ENCODE data around the gene TEX13A. TPM values are rescaled to one million over a fixed set of nuclear protein-coding genes. Genes with fewer than 3 reads are reported as not detected.

The TEX13A gene
- total and polyA plus RNA-seq, 5 donors = not detected

DNA sequence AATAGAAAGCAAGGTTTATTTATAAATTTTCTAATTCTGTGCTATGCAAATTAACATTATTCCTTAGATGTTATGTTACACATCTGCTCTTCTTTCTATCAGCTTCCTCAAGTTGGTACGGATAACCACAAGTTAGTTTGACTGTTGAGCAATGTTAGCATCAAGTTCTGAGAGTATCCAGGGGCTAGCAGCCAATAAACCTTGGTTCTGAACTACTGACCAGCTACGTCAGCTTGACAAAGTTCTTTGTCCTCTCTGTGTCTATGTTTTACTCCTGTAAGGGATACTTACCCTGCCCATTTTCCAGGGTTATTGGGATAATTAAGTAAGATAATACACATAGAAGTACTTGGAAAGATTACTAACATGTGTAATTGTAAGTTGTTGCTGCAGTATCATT is 8.1 kb upstream of the TEX13A start:
- no peak for DNase-seq
- no peak for ATAC-seq
- intact Hi-C loops (cut with DNase I) = no loop called here

GRCh38 chrX:105226499-105226898 is 6.0 kb upstream of the TEX13A start:
- Histone ChIP-seq H3K4me1 (ENCODE audit: control insufficient read depth, insufficient read depth, low read length) (no peaks in the 10 kb centered on the region), H3K9me3 (ENCODE audit: control insufficient read depth, low read length) (no peaks in the 10 kb centered on the region), H3K27ac (ENCODE audit: low read length) (no peak overlapping the region), H3K4me3 (ENCODE audit: low read length) (no peak overlapping the region), H3K27me3 (ENCODE audit: control insufficient read depth, insufficient read depth) (no peaks in the 10 kb centered on the region)
- no peak for DNase-seq
- no peak for ATAC-seq
- 87% methylated on average over 5 of the region's 5 CpGs for WGBS
- intact Hi-C loops (cut with DNase I) = no loop called here

More for the DNA sequence above, 8.1 kb upstream of the TEX13A start:
- Histone ChIP-seq H3K4me1 (ENCODE audit: control insufficient read depth, insufficient read depth, low read length) (no peaks in the 10 kb centered on the region), H3K9me3 (ENCODE audit: control insufficient read depth, low read length) (no peaks in the 10 kb centered on the region), H3K4me3 (ENCODE audit: low read length) (no peak overlapping the region), H3K27me3 (ENCODE audit: control insufficient read depth, insufficient read depth) (no peaks in the 10 kb centered on the region), H3K27ac (ENCODE audit: low read length) (no peak overlapping the region)
- 66% methylated on average over 2 of the region's 2 CpGs for WGBS

GRCh38 chrX:105221374-105221773 is 880 bp upstream of the TEX13A start:
- Histone ChIP-seq H3K27me3 (ENCODE audit: control insufficient read depth, insufficient read depth) (no peaks in the 10 kb centered on the region), H3K9me3 (ENCODE audit: control insufficient read depth, low read length) (no peaks in the 10 kb centered on the region), H3K27ac (ENCODE audit: low read length) (no peak overlapping the region), H3K4me3 (ENCODE audit: low read length) (no peak overlapping the region), H3K4me1 (ENCODE audit: control insufficient read depth, insufficient read depth, low read length) (no peaks in the 10 kb centered on the region)
- 75% methylated on average over 3 of the region's 3 CpGs for WGBS
- ATAC-seq (no peak), DNase-seq (no peak)
- intact Hi-C loops (cut with DNase I) = no loop called here

DNA sequence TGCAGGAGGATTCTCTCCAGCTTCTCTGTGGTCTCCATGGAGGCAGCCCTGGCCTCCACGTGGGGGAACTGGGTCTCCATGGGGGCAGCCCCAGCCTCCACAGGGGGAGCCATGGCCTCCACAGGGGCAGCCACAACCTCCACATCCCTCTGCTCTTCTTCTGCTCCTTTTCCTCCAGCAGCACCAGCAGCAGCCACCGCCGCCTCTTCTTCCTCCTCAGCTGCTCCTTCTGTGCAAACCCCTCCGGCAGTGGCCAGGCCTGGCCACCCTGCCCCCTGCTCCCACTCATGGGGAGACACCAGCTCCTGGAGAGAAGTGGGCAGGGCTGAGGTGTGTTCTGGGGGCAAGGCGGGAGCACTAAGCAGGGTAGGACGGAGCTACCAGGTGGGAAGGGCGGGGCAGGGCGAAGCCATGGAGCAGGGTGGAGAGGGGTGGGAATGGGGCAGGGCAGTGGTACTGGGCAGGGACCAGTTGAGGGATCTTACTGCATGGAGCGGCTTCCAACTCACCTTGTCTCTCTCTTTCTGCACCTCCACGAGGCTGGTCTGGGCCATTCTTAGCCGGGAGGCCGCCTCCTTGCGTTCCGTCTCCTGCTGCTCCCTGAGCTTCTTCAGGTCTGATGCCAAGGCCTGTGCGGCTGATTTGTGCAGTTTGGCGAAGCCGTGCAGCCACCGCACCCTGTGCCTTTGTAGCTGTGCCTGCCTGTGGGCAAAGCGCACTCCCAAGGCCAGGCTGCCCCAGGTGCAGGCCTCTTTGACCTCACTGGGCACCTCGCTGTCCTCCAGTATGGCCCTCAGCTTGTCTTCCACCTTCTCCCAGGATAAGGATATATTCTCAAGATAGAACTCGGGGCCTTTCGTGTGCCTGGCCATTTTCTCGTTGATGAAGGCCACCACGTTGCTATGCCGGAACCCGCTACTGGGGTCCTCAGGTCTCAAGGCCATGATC is 766 bp downstream of the TEX13A start:
- Histone ChIP-seq H3K27ac (ENCODE audit: low read length) (no peak overlapping the region), H3K4me3 (ENCODE audit: low read length) (no peak overlapping the region), H3K27me3 (ENCODE audit: control insufficient read depth, insufficient read depth) (no peaks in the 10 kb centered on the region), H3K9me3 (ENCODE audit: control insufficient read depth, low read length) (no peaks in the 10 kb centered on the region), H3K4me1 (ENCODE audit: control insufficient read depth, insufficient read depth, low read length) (no peaks in the 10 kb centered on the region)
- WGBS = 91% methylated on average over 26 of the region's 26 CpGs
- DNase-seq (no peak), ATAC-seq (no peak)
- intact Hi-C loops (cut with DNase I) = no loop called here

DNA sequence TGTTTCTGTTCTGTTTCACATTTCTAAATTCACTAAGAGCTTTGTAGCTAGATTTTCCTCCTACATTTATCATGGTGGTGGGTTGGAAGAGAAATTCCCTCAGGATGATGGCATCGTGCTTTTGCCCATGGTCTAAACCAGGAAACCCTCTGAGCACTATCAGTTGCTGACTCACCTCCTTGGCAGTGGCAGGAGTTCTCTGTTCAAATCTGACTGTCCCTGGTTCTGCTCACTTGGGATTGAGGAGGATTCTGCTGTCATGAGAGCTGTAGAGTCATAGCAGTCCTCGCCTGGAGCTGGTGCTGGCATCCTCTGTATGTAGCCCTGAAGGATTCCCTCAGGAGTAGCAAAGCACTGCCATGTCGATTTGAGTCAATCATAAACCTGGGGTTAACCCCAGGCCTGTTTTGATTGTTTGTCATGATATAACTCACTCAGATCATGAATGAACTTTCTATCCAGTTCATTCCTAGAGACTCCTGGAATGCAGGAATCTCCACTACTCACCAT is 9.4 kb downstream of the TEX13A start:
- H3K27ac ChIP-seq (ENCODE audit: low read length) = no peak overlapping the region
- WGBS = 81% methylated on average over 3 of the region's 3 CpGs
- intact Hi-C loops (cut with DNase I) = no loop called here
- H3K9me3 ChIP-seq (ENCODE audit: control insufficient read depth, low read length) = no peaks in the 10 kb centered on the region
- ATAC-seq (no peak), DNase-seq (no peak)
- H3K27me3 ChIP-seq (ENCODE audit: control insufficient read depth, insufficient read depth) = no peaks in the 10 kb centered on the region
- H3K4me3 ChIP-seq (ENCODE audit: low read length) = no peak overlapping the region
- H3K4me1 ChIP-seq (ENCODE audit: control insufficient read depth, insufficient read depth, low read length) = no peaks in the 10 kb centered on the region

DNA sequence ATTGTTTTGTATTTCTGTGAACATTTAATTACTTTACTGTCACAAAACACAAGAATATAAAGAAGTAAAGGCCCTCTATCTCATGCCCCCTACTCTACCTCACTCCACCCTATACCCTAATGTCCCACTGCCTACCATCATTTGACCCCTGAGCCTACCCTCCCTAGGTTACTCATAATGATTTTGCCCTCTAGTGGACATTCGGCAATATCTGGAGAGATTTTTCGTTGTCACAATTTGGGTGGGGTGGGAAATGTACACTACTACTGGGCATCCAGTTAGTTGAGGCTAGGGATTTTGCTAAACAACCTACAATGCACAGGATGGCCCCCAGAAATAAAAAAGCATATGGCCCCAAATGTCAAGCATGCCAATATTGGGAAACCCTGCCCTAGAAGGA is 10.2 kb downstream of the TEX13A start:
- H3K4me1 ChIP-seq (ENCODE audit: control insufficient read depth, insufficient read depth, low read length) = no peaks in the 10 kb centered on the region
- H3K9me3 ChIP-seq (ENCODE audit: control insufficient read depth, low read length) = no peaks in the 10 kb centered on the region
- DNase-seq (no peak), ATAC-seq (no peak)
- intact Hi-C loops (cut with DNase I) = no loop called here
- 86% methylated on average over 2 of the region's 2 CpGs for WGBS
- H3K4me3 ChIP-seq (ENCODE audit: low read length) = no peak overlapping the region
- no peak overlapping the region for H3K27ac ChIP-seq (ENCODE audit: low read length)
- H3K27me3 ChIP-seq (ENCODE audit: control insufficient read depth, insufficient read depth) = no peaks in the 10 kb centered on the region

DNA sequence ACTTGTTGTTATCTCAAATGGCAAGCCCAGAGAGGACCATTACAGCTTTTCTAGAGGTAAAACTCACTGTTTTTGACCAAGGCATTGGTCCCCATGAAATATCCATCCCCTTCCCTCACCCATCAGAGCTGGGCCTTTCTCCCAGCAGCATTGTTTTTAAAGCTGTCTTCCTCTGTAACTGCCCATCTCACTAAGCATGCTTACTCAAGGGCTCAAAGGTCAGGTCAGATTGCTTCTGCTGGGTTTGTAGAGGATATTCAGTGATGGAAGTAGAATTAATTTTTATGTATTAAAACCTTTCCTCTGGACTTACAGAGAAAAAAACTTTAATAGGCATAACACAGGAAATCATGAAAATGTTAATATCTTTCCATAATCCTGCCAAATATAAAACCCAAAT is 11.1 kb downstream of the TEX13A start:
- no peaks in the 10 kb centered on the region for H3K27me3 ChIP-seq (ENCODE audit: control insufficient read depth, insufficient read depth)
- no peak overlapping the region for H3K4me3 ChIP-seq (ENCODE audit: low read length)
- DNase-seq (no peak), ATAC-seq (no peak)
- H3K4me1 ChIP-seq (ENCODE audit: control insufficient read depth, insufficient read depth, low read length) = no peaks in the 10 kb centered on the region
- no peak overlapping the region for H3K27ac ChIP-seq (ENCODE audit: low read length)
- intact Hi-C loops (cut with DNase I) = no loop called here
- no peaks in the 10 kb centered on the region for H3K9me3 ChIP-seq (ENCODE audit: control insufficient read depth, low read length)

DNA sequence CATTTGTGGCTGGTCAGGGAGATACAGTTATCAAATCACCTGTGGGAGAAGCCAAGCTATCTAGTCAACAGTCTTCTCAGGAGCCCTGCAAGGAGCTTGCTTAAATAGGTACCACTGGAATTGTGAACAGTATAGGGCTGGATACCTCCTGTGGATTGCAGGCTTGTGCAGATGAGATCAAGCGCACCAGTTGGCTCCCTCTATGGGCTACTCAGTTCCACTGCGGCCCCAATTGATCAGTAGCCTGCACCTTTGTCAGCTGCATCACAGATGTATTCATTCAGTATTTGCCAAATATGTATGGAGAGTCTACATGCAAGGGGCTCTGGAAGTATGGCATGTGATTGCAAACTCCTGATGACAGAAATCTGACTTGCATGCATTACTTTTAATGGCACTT is 28.6 kb downstream of the TEX13A start:
- no peak overlapping the region for H3K27ac ChIP-seq (ENCODE audit: low read length)
- H3K4me3 ChIP-seq (ENCODE audit: low read length) = no peak overlapping the region
- H3K27me3 ChIP-seq (ENCODE audit: control insufficient read depth, insufficient read depth) = no peaks in the 10 kb centered on the region
- H3K4me1 ChIP-seq (ENCODE audit: control insufficient read depth, insufficient read depth, low read length) = no peaks in the 10 kb centered on the region
- no peaks in the 10 kb centered on the region for H3K9me3 ChIP-seq (ENCODE audit: control insufficient read depth, low read length)
- DNase-seq (no peak), ATAC-seq (no peak)
- WGBS = 33% methylated on average over 2 of the region's 2 CpGs
- intact Hi-C loops (cut with DNase I) = no loop called here

GRCh38 chrX:105190252-105190853 is 30.1 kb downstream of the TEX13A start:
- no peak overlapping the region for H3K4me3 ChIP-seq (ENCODE audit: low read length)
- intact Hi-C loops (cut with DNase I) = no loop called here
- H3K9me3 ChIP-seq (ENCODE audit: control insufficient read depth, low read length) = no peaks in the 10 kb centered on the region
- 13% methylated on average over 2 of the region's 2 CpGs for WGBS
- DNase-seq (no peak), ATAC-seq (no peak)
- no peak overlapping the region for H3K27ac ChIP-seq (ENCODE audit: low read length)
- no peaks in the 10 kb centered on the region for H3K27me3 ChIP-seq (ENCODE audit: control insufficient read depth, insufficient read depth)
- H3K4me1 ChIP-seq (ENCODE audit: control insufficient read depth, insufficient read depth, low read length) = no peaks in the 10 kb centered on the region

DNA sequence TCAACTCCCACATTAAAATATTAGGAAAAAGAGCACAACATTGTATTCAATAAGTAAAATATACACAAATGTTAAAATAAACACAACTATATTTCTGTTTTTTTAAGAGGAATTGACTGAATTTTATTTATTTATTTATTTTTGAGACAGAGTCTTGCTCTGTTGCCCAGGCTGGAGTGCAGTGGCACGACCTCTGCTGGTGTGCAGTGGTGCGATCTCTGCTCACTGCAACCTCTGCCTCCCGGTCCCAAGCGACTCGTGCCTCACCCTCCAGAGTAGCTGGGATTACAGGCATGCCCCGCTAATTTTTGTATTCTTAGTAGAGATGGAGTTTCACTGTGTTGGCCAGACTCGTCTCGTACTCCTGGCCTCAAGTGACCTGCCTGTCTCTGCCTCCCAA is 31.4 kb downstream of the TEX13A start:
- DNase-seq = no peak
- 92% methylated on average over 8 of the region's 8 CpGs for WGBS
- intact Hi-C loops (cut with DNase I) = no loop called here
- H3K9me3 ChIP-seq (ENCODE audit: control insufficient read depth, low read length) = no peaks in the 10 kb centered on the region
- H3K4me1 ChIP-seq (ENCODE audit: control insufficient read depth, insufficient read depth, low read length) = no peaks in the 10 kb centered on the region
- ATAC-seq = no peak
- no peak overlapping the region for H3K4me3 ChIP-seq (ENCODE audit: low read length)
- no peak overlapping the region for H3K27ac ChIP-seq (ENCODE audit: low read length)
- H3K27me3 ChIP-seq (ENCODE audit: control insufficient read depth, insufficient read depth) = no peaks in the 10 kb centered on the region

DNA sequence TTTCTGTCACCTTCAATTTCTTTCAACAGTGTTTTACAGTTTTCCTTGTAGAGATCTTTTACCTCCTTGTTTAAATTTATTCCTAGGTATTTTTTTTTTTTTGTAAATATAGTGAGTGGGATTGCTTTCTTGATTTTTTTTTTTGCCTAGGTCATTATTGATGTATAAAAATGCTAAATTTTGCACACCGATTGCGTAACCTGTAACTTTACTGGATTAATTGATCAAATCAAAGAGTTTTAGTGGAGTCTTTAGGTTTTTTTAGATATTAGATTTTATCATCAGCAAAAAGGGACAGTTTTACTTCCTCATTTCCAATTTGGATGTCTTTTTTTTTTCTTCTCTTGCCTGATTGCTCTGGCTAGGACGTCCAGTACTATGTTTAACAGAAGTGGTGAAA is 40.9 kb downstream of the TEX13A start:
- H3K27me3 ChIP-seq (ENCODE audit: control insufficient read depth, insufficient read depth) = no peaks in the 10 kb centered on the region
- intact Hi-C loops (cut with DNase I) = no loop called here
- no peak overlapping the region for H3K4me3 ChIP-seq (ENCODE audit: low read length)
- ATAC-seq = no peak
- WGBS = 84% methylated on average over 3 of the region's 3 CpGs
- no peak for DNase-seq
- H3K27ac ChIP-seq (ENCODE audit: low read length) = no peak overlapping the region
- no peaks in the 10 kb centered on the region for H3K9me3 ChIP-seq (ENCODE audit: control insufficient read depth, low read length)
- no peaks in the 10 kb centered on the region for H3K4me1 ChIP-seq (ENCODE audit: control insufficient read depth, insufficient read depth, low read length)
